ENCODE results near the gene PLAC9. TPM values are rescaled to one million over a fixed set of nuclear protein-coding genes. Genes with fewer than 3 reads are reported as not detected.
"Not testable (repeated sequence)": the region's sequence is repeated elsewhere in the genome, so short reads cannot be mapped to it uniquely, and the experiment has no call there.

Gene PLAC9
- total RNA-seq, 4 donors from 2014 or later, result 1.3 to 17.4 (median 8.5) TPM

DNA sequence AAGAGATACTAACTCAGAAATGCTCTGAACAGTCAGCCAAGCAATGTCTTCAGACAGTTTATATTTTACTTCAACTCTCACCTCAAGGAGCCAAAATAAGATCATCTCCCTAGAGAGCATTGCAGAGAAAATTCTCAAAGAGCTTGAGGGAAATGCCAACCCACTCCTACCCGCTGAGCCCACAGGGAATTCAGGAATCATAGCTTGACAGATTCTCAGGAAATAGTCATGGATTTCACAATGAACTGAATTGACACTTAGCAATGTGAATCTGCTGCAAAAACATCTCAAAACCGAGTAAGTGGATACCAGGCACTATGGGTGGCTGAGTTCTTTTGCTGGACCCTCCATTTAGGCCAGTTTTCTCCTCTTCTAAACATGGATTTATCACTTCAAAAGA is 9.8 kb upstream of the PLAC9 start:
- intact Hi-C loops (cut with DNase I; ENCODE audit: low total_unique reads), result no loop called here
- TF ChIP-seq, protein P1, sequence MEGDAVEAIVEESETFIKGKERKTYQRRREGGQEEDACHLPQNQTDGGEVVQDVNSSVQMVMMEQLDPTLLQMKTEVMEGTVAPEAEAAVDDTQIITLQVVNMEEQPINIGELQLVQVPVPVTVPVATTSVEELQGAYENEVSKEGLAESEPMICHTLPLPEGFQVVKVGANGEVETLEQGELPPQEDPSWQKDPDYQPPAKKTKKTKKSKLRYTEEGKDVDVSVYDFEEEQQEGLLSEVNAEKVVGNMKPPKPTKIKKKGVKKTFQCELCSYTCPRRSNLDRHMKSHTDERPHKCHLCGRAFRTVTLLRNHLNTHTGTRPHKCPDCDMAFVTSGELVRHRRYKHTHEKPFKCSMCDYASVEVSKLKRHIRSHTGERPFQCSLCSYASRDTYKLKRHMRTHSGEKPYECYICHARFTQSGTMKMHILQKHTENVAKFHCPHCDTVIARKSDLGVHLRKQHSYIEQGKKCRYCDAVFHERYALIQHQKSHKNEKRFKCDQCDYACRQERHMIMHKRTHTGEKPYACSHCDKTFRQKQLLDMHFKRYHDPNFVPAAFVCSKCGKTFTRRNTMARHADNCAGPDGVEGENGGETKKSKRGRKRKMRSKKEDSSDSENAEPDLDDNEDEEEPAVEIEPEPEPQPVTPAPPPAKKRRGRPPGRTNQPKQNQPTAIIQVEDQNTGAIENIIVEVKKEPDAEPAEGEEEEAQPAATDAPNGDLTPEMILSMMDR (IDR thresholded peaks at IDR 0.05), result no peak
- no peak for TF ChIP-seq POLR2A (IDR thresholded peaks at IDR 0.05)
- H3K4me3 ChIP-seq (ENCODE audit: low read depth, poor library complexity, severe bottlenecking), result no peak overlapping the region
- 50 to 73% methylated on average over 2 of the region's 2 CpGs for WGBS, 2 donors
- no peak for DNase-seq (ENCODE audit: low spot score in 2 of 2)

DNA sequence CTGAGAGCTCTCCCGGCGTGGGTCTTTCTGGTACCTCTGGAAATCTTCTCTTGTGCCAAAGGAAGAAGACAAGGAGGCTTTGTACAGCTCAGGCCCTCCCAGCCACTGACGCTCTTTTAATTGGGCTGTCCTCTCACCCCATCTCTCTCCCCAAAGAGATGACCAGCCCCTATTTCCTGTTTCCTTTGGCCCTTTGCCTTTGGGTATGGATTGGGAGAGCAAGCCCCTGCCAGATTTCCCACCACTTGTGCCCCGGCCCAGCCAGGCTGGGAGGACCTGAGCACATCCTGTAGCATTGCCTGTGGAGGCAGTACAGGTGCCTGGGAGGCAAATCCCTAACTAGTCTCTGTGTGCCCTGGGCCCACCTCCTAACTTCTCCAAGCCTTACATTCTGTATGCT is 5.7 kb upstream of the PLAC9 start:
- TF ChIP-seq, protein P1 (IDR thresholded peaks at IDR 0.05), result no peak
- no peak for TF ChIP-seq POLR2A (IDR thresholded peaks at IDR 0.05)
- intact Hi-C loops (cut with DNase I; ENCODE audit: low total_unique reads), result no loop called here
- H3K4me3 ChIP-seq (ENCODE audit: low read depth, poor library complexity, severe bottlenecking), result no peak overlapping the region
- WGBS, 2 donors, result 57 to 80% methylated on average over 4 of the region's 4 CpGs
- DNase-seq (ENCODE audit: low spot score in 2 of 2), result no peak

DNA sequence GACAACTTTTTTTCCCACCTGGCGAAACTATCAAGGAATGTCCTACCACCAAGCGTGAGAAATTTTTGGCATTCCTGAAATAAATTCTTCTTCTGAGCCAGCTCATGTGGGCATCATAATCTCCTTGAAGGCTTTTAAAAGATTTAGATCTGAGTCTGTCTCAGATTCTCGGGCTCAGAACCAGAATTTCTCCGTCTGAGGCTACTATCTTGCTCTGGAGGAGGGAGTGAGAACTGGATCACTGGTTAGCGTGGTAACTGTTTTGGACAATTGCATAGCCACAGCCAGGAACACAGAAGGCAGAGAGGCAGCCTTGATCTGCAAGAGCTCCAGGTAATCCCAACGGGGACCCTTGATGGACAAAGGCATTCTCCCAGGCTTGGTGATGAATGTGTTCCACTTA is 1.0 kb upstream of the PLAC9 start:
- DNase-seq (ENCODE audit: low spot score in 2 of 2), result no peak
- TF ChIP-seq, protein P1 (IDR thresholded peaks at IDR 0.05), result no peak
- no peak for TF ChIP-seq POLR2A (IDR thresholded peaks at IDR 0.05)
- intact Hi-C loops (cut with DNase I; ENCODE audit: low total_unique reads), result no loop called here
- WGBS, 2 donors, result 67 to 70% methylated on average over 6 of the region's 6 CpGs
- H3K4me3 ChIP-seq (ENCODE audit: low read depth, poor library complexity, severe bottlenecking), result no peak overlapping the region

DNA sequence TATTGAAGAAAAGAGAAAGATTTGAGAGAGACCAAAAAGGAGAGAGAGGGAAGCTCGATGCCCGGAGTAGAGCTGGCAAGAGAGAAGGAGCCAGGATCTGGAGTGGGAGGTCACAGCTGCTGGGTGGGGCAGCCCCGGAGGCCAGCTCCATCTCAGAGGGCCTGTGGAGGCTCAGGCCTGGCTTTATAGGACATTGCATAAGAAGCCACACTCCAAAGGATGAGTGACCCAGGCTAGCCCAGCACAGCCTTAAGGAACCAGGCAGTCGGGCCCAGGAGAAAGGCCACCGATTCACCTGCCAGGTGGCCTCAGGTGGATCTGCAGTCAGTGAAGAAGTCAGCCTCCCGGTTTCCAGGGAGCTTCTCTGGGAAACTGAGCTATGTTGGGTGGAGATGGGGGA is 676 bp downstream of the PLAC9 start:
- intact Hi-C loops (cut with DNase I; ENCODE audit: low total_unique reads), result no loop called here
- peak overlapping the region; percentile 45 for H3K4me3 ChIP-seq (ENCODE audit: low read depth, poor library complexity, severe bottlenecking)
- TF ChIP-seq, protein P1 (IDR thresholded peaks at IDR 0.05), result no peak
- TF ChIP-seq POLR2A (IDR thresholded peaks at IDR 0.05), result no peak
- WGBS, 2 donors, result 6% methylated on average over 6 of the region's 6 CpGs
- DNase-seq (ENCODE audit: low spot score in 2 of 2), result peak; percentile 55 to 93

DNA sequence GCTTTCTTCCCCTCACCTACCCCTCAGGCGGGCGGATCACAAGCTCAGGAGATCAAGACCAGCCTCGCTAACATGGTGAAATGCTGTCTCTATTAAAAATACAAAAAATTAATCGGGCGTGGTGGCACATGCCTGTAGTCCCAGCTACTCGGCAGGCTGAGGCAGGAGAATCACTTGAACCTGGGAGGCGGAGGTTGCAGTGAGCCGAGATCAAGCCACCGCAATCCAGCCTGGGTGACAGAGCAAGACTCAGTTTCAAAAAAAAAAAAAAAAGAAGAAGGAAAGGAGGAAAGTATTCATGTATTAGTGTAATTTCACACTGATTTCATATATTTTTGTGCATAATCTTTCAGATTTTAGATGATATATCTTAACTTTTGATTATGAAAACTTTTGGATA is 1.2 kb downstream of the PLAC9 start:
- 20 to 48% methylated on average over 9 of the region's 9 CpGs for WGBS, 2 donors
- H3K4me3 ChIP-seq (ENCODE audit: low read depth, poor library complexity, severe bottlenecking); intact Hi-C loops (cut with DNase I; ENCODE audit: low total_unique reads); DNase-seq (ENCODE audit: low spot score in 2 of 2): not testable (repeated sequence)

DNA sequence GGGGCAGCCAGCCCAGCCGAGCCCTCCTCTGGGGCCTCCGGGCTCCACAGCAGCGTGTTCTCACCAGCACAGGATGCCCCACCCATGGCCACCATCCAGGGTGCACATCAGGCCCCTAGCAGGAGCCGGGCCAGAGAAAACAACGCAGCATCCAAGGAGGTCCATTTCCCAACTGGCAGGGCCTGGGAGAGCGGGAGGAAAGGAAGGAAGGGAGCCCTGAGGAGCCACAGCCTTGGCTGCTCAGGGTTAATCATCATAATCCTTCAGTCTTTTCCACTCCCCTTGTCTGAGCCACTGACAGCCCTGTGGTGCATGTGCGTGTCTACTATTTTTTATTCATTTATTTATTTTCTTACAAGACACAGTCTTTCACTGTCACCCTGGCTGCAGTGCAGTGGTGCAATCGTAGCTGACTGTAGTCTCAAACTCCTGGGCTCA is 3.6 kb downstream of the PLAC9 start:
- DNase-seq (ENCODE audit: low spot score in 2 of 2), result peak; percentile 81 to 98
- WGBS, 2 donors, result 12 to 29% methylated on average over 7 to 8 of the region's 8 CpGs
- H3K4me3 ChIP-seq (ENCODE audit: low read depth, poor library complexity, severe bottlenecking), result no peak overlapping the region
- intact Hi-C loops (cut with DNase I; ENCODE audit: low total_unique reads), result no loop called here
- TF ChIP-seq, protein P1 (IDR thresholded peaks at IDR 0.05), result no peak
- no peak for TF ChIP-seq POLR2A (IDR thresholded peaks at IDR 0.05)

Measured in lower leg skin (tissue), 4 donors.